Right lung (tissue), 5 donors: ENCODE measurements around the gene THBS2. TPM values are rescaled to one million over a fixed set of nuclear protein-coding genes. Genes with fewer than 3 reads are reported as not detected.
A peak's percentile ranks its signal among the peaks of the same experiment; 100 is the strongest.
"Not testable (repeated sequence)": the region's sequence is repeated elsewhere in the genome, so short reads cannot be mapped to it uniquely, and the experiment has no call there.

Experiments used
- DNase-seq, 2 donors: peaks; one replicate each; pipeline ENCODE4 v3.0.0-alpha.2; 2013
- polyA plus RNA-seq, 5 donors: library from polyadenylated mRNA; unstranded; fragments of 120-200 nt; gene quantifications; one replicate each; pipeline versions ENCODE4 v1.2.1 to v1.2.3, GENCODE V29; 2013; ENCODE audit warnings: inconsistent platforms in 1 of 5, low replicate concordance in 1 of 5; ENCODE audit not compliant: insufficient read length in 5 of 5, insufficient read depth in 1 of 5

Gene THBS2
- polyA plus RNA-seq, 5 donors, result 5.3 to 10.3 (median 7.9) TPM

DNA sequence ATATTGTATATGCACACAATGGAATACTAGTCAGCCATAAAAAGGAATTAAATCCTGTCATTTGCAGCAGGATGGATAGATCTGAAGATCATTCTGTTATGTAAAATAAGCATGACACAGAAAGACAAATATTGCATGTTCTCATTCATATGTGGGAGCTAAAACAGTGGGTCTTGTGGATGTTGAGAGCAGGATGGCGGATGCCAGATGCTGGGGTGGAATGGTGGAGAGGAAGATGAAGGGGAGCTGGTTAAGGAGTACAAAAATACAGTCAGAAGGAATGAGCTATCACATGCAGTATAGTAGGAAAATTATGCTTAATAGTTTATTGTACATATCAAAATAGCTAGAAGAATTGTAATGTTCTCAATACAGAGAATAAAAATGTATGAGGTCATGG, 41.8 kb downstream of the THBS2 start:
- DNase-seq, result no peak

DNA sequence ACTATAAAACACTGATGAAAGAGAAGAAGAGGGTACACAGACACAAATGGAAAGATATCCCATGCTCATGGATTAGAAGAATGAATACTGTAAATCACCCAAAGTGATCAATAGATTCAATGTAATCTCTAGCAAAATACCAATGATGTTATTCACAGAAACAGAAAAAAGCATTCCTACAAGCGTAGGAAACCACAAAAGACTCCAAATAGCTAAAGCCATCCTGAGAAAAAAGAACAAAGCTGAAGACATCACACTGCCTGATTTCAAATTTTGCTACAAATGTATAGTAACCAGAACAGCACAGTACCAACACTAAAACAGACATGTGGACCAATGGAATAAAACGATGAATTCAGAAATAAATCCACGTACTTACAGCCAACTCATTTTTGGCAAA, 43.0 kb downstream of the THBS2 start:
- DNase-seq, result no peak

DNA sequence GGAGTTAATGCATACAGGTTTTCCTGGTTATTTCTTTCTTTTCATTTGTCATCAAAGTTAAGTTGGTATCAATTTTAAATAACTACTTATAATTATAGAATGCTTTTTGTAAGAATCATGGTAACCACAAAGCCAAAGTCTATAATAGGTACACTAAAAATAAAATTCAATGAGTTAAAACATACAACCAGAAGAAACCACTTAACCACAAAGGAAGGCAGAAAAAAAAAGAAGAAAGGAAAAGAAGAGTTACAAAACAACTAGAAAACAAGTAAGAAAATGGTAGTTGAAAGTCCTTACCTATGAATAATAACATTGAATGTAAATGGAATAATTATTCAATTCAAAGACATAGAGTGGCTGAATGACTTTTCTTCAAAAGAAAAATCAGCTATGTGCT, 45.6 kb downstream of the THBS2 start:
- no peak for DNase-seq

DNA sequence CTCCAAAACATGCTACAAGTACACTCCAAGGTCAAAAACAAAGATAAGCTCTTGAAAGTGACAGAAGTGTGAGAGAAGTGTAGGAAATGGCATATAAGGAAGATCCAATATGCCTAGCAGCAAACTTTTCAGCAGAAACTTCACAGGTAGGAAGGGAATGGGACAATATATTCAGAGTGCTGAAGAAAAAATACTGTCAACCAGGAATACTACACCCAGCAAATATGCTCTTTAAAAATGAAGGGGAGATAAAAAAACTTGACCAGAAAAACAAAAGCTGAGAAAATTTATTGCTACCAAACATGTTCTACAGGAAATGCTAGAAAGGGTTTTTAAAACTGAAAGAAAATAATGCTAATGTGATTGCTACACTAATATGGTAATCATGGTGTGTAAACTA, 46.2 kb downstream of the THBS2 start:
- DNase-seq, result no peak

DNA sequence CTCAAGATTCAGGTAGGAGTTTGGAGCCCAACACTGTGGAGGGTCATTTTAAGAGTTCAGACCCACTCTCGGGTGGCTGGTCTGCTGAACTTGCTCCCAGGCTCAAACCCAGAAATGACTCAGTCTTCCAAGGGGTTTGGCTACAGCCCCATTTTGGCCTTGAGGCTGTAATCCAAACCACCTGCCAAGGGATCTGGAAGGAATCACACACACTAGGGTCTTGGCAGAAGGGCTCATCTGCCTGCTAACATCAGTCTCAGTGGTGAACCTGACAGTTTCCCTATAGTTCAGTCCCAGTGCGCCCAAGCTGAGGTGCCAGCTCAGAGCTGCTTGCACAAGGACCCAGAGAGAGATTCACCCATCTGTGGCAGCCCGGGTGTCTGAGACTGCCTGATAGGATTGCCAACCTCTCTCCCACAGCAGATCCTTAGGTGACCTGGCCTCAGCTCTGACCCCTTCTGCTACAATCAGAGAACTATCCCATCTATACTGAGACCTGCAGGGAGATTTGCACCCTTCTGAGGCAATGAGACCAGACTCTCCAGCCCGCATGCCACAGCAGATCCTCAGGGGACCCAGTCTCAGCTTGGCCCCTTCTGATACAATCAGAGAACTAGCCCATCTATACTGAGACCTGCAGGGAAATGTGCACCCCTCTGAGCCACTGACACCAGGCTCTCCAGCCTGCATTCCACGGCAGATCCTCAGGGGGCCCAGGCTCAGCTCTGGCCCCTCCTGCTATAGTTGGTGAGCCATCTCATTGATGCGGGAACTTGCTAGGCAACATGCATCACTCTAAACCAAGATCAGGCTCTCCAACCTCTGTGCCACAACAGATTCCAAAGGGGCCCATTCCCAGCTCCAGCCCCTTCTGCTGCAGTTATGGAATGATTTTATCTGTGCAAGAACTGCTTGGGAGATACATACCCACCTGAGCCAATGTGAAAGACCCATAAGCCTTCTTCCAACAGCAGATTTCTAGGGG, 48.2 kb downstream of the THBS2 start:
- no peak for DNase-seq

DNA sequence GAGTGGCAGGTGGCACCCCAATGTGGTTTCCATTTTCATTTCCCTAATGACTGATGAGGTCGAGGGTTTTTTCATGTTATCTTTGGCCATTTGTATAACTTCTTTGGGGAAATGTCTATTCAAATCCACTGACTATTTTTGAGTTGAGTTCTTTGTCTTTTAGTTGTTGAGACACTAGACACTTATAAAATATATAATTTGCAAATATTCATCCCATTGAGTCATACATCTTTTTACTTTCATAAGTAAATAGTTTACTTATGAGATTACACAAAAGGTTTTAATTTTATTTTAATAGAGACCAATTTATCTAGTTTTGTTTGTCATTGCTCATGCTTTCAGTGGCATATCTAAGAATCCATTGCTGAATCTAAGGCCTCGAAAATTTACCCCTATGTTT, 49.5 kb downstream of the THBS2 start:
- no peak for DNase-seq

DNA sequence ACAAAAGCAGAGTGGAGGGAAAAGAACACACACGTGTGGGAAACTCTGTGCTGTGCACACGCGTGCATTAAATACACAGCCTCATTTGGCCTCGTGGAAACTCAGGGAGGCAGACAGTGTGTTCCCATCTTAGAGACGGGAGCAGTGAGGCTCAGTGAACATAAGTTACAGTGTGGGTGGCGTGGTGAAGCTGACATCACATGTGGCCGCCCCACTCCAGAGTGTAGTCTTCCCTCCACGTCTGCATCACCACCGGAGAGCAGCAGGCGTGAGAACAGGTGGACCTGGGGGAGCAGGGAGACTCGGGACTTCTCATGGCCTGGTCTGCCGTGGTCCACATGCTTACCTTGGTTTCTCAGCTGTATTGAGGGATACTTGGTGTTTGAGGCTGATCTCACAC, 51.7 kb downstream of the THBS2 start:
- DNase-seq, result no peak

DNA sequence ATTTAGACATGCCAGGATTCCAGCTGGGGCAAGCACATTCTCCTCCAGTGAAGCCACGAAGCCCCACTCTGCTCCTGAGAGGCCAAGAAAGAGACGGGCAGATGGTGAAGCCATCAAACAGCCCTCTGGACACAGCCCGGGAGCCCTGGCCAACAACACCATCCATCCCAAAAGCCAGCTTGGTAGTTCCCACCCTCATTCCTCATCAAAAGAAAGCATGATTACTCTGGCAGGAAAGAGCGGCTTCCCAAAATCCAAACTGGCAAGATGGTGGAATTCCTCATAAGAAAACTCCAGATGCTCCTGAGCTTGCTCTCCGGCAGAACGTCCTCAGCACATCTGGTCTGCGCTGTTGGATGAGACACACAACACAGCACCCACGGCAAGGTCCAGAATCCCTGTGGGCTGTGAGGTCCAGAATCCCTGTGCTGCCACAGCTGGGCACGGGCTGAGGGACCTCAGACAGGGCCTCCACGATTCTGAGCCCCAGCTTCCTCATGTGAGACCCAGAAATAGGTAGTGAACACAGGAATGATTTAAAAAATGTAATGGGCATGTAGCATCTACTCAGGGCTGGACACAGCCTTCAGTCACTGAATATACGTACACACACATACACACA, 52.6 kb downstream of the THBS2 start:
- no peak for DNase-seq

DNA sequence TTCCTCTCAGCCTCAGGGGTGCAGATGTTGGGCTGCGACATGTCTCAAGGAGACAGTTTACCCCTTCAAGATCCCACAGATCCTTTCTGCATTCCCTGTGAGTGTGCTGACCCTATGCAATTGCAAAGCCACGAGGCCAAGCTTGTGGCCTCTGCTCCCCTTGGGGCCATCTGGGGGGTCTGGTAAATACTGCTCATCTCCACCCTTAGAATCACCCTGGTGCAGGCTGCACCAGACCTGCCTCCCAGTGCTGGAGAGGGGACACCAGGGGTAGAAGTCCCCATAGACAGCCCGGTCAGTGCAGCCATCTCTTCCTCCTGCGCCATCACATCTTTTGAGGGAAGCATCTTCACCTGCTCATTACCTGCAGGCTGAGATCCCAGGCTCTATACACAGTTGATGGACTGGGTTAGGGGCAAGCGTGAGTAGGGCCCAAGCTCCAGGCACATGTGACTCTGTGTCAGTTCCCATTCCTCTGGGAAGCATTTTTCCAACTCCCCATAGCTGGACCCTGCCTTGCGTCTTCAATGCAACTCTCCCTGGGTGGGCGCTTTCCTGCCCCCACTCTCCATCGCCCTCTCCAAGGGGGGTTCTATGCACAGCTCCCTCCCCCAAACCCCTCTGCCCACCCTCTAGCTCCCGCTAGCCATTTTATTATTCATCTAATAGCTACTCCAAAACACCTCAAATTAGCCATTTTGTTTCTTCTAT, 53.9 kb downstream of the THBS2 start:
- no peak for DNase-seq

DNA sequence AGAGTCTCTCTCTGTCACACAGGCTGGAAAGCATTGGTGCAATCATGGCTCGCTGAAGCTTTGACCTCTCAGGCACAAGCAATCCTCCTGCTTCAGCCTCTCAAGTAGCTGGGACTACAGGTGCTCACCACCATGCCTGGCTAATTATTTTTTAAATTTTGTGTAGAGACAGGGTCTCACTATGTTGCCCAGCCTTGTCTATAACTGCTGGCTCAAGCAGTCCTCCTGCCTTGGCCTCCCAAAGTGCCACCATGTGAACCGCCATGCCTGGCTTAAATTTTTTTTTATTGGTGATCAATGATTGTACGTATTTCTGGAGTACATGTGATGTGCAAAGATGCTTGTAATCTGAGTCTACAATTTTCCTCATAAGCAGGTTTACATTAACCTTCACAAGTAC, 54.8 kb downstream of the THBS2 start:
- DNase-seq, result no peak

DNA sequence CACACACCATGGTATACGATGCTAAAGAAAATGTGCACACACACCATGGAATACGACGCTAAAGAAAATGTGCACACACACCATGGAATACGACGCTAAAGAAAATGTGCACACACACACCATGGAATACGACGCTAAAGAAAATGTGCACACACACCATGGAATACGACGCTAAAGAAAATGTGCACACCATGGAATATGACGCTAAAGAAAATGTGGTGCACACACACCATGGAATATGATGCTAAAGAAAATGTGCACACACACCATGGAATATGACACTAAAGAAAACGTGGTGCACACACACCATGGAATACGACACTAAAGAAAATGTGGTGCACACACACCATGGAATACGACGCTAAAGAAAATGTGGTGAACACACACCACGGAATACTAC, 55.7 kb downstream of the THBS2 start:
- DNase-seq, result not testable (repeated sequence)

DNA sequence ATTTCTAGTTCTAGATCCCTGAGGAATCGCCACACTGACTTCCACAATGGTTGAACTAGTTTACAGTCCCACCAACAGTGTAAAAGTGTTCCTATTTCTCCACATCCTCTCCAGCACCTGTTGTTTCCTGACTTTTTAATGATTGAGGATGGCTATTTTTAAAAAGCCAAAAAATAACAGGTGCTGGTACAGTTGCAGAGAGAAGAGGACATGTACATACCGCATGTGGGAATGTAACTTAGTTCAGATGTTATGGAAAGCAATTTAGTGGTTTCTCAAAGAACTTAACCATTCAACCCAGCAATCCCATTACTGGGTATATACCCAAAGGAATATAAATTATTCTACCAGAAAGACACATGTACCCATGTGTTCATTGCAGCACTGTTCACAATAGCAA, 57.4 kb downstream of the THBS2 start:
- not testable (repeated sequence) for DNase-seq

DNA sequence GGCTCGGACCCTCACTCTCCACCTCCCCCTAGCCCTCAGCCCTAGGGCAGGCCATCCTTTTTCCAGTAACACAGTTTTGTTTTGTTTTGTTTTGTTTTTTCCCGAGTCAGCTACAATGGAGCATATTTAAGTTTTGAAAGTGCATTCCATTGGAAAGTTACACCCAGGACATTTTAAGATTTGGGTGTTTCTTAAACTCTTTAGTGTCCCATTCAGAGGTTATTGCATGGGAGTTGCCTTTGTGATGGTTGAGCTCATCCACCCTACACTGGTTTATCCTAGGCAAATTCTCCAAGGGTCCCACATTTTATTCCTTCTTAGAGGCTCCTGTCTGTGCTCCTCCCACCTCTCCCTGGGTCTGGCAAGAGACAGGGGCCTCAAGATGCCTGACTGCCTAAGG, 58.9 kb downstream of the THBS2 start:
- no peak for DNase-seq

DNA sequence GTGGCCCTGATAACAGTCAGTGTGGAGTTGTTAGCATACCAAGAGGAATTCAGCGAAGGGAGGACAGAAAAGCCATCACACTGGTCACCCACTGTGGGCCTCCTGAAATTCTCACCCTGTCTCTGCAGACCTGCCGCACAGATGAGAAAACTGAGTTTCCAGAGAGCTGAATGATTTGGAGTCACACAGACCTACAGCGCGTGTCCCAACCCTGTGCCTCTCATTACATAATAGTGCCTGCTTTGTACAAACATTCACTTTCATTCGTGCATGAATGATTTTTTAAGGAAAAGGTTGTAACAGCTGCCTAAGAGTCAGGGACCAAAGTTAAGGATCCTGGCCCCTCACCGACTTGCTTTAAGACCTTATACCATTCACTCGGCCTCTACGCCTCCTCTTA, 62.7 kb downstream of the THBS2 start:
- DNase-seq, result no peak

DNA sequence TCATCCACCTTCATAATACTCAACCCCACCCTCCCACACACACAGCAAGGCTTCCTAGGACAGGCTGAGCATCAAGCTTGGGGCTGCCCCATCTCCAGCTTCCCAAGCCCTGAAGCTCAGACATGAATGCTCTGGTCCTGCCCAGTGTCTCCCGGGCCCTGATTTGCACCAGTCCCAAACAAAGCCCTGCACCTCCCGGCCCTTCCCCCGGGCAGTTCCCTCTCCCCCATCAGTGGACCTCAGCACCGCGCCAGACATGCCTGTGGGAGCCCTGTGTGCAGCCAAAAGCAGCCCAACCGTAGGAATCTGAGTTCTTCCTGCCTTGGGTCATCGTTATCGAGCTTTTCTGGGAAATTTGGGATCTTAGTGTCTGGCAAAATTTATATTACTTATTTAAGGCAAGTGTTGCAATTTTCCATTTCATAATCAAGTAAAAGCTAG, 63.5 kb downstream of the THBS2 start:
- DNase-seq, result peak; percentile 57 to 71

DNA sequence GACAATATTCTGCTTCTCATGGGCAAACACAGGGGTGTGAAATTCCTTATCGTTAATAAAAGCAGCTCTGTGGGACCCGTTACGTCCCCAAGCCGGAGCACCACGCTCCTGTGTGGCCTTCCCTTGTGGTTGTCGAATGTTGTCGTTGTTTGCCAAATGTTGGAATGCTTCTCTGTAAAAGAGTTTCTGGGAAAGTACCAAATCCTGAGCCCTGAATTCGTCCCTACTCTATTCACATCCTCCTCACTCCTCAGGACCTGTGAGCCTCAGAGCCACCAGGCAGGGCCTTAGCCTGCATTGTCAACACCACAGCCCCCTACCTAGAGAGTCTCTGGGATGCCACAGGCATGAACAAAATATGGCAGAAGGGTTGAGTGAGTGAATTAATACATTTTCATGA, 64.0 kb downstream of the THBS2 start:
- no peak for DNase-seq

DNA sequence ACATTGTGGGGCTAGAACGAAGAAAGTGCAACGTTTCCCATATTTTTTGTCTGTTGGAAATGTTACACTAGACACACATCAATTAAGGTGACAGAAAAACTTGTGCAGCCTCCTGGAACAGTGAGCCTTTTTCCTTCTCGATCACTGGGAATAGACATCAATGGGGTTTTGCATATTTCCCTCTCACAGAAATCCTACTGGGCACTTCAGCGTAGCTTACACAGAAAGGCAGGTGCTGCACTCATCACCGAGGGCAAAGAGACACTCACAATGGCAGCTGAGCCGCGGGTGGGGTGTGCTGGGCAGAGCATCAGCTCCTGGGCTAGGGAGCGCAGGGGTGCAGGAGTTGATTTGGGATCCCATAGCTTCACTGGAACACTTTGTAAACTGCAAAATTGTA, 64.5 kb downstream of the THBS2 start:
- no peak for DNase-seq

DNA sequence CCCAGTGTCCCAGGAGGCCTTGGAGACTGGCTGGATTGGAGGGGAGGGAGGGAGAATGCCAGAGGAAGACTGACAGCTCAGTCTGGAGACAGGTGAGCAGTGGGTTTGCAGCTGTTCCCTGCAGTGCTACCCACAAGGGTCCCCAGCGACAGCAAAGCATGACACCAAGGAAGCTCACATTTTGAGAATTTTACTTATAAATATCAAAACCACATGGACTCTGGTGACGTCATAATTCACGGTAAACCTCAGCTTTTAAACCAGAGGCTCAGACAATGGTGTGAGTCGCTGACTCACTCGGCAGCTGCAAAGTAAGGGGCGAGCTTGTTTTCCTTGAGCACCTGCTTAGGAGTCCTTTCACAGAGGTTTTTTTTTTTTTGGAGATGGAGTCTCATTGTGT, 65.2 kb downstream of the THBS2 start:
- DNase-seq, result no peak

DNA sequence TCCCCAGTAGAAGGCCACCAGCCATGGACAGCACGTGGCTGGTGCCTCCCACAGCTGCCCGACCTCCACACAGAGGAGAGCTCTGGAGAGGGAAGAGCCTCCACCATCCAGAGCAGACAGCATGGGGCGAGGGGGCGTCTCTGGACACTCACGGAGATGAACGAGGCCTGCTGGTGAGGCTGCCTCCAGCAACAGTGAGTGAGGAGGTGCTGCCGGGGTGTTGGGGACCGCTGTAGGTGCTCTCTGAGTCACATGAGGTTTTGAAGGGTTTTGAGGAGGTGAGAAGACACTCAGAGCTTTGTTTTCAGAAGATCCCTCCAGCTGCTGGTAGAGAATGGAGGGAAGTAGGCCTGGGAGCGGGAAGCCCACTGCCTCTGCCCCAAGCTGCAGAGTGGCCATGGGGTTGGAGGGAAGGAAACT, 65.6 kb downstream of the THBS2 start:
- DNase-seq, result no peak

DNA sequence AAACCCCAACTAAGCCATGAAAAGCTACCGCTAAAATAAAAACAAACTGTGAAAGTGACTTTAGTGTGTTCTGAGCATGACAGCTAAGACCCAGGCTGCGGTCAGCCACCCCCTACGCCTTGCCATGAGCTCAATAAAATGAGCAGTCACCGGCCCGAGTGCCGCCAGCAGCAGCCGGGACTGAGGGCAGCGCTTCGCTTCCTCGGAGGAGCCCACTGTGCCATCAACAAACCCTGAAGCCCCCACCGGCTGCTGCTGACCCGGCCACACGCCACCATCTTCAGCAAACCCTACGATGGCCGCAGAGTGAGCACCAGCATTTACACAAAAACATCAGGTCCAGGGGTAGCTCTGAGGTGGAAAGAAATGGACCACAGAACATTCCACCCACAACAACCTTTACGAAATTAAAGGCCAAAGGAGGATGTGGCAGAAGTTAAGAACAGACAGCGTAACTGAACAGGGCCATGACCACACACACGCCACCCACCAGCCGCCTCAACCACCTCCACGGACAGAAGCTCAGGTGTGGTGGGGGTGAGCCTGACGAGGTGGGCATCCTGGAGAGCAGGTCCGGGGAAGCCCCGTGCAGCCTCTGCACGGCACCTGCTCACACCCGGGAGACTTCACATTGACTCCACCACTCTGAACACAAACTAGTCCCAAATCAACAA, 67.0 kb downstream of the THBS2 start:
- no peak for DNase-seq

DNA sequence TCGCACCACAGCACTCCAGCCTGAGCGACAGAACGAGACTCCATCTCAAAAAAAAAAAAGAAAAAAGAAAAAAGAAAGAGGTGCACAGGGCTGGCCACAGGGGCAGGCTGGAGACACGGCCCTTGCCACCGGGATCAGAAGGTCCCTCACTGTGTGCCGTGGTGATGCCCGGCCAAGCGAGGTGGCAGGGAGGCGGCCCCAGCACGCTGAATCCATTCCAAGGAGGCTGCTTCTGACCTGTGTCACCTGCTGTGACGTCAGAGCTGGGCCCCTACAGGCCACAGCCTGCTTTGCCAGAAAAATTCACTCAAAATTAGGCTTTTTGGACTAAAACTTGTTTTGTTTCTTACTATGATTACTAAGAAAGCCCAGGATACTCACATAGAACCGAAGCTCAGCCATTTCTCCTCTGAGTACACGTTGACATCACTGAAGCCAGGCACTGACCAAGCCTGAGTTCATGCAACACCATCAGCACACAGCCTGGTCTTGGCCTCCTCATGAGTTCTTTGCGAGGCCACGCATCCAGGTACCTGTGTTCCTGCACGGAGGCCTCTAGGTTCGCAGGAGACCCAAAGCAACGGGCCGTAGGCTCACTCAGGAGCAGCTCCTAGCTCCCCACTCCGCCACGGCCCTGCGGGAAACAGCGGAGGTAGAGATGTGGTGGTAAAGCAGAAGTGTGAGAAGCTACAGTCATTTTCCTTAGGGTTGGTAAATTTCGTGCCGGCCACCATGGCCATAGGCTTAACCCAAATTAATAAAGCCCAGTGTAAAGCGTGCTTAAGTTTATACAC, 67.8 kb downstream of the THBS2 start:
- DNase-seq, result no peak
